NCI-H2227 (cell line): ENCODE results near the gene MCCC2.
"Not testable (repeated sequence)": the region's sequence is repeated elsewhere in the genome, so short reads cannot be mapped to it uniquely, and the experiment has no call there.

ENCODE experiments used
- DNase-seq: peaks from one replicate; lab custom pipeline; 2025; ENCODE audit not compliant: unreplicated experiment; lab: John Stamatoyannopoulos, UW

The MCCC2 gene

DNA sequence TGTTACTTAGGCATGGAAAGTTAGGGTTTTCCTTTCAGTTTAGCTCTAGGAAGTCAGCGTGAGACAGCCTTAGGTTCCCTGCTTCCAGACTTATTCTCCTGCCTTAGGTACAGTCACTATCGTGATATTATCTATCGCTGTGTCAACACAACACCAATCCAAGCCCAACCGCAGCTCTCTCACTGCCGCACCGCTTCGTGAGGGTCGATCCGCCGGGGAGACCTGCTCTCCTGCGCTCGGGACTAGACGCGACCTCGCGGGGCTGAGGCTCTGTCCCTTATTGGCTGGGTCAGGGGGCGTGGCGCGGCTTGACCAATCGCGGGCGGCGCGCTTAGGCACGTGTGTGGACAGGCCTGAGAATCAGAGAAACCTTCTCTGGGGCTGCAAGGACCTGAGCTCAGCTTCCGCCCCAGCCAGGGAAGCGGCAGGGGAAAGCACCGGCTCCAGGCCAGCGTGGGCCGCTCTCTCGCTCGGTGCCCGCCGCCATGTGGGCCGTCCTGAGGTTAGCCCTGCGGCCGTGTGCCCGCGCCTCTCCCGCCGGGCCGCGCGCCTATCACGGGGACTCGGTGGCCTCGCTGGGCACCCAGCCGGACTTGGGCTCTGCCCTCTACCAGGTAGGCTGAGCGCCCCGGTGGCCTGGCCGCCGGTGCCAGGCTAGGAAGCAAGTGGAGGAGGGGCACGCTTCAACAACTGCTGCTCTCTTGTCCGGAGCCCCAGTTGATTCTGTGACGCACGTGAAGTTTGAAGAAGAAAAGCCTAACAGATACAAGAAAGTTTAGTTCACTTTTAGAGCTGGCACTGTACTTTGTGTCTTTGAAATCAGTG, at the start of gene MCCC2:
MCCC2 (plus strand) TSS at position 400 of the 825 bp plus-strand sequence; CDS start at position 486, 86 bp downstream.
- peak; percentile 95 for DNase-seq

DNA sequence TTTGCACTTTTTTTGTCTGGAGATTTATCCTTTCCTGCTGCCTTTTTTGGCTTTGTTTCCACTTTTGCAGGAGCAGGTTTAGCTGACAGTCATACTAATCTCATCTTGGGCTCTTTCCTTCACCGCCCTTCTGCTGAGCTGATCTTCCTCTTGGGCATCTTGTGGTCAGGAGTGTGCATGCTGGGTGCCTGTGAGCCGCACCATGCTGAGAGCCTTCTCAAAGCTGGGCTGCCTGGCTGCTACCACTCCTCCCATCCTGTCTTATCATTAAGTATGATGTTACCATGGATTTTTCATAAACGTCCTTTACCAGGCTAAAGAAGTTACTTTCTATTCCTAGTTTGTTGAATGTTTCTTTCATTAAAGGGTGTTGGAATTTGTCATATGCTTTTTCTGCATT, 49.5 kb upstream of the MCCC2 start:
- DNase-seq: no peak

DNA sequence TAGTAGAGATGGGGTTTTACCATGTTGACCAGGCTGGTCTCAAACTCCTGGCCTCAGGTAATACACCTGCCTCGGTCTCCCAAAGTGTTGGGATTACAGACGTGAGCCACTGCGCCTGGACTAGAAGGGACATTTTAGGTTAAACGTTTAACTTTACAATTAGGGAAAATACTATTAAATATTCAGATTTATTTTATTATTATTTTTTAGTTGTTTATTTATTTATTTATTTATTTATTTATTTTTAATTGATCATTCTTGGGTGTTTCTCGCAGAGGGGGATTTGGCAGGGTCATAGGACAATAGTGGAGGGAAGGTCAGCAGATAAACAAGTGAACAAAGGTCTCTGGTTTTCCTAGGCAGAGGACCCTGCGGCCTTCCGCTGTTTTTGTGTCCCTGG, 36.3 kb upstream of the MCCC2 start:
- not testable (repeated sequence) for DNase-seq

DNA sequence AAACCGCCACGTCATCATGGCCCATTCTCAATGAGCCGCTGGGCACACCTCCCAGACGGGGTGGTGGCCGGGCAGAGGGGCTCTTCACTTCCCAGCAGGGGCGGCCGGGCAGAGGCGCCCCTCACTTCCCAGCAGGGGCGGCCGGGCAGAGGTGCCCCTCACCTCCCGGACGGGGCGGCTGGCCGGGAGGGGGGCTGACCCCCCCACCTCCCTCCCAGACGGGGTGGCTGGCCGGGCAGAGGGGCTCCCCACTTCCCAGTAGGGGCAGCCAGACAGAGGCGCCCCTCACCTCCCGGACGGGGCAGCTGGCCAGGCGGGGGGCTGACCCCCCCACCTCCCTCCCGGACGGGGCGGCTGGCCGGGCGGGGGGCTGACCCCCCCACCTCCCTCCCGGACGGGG, 35.6 kb upstream of the MCCC2 start:
- not testable (repeated sequence) for DNase-seq

DNA sequence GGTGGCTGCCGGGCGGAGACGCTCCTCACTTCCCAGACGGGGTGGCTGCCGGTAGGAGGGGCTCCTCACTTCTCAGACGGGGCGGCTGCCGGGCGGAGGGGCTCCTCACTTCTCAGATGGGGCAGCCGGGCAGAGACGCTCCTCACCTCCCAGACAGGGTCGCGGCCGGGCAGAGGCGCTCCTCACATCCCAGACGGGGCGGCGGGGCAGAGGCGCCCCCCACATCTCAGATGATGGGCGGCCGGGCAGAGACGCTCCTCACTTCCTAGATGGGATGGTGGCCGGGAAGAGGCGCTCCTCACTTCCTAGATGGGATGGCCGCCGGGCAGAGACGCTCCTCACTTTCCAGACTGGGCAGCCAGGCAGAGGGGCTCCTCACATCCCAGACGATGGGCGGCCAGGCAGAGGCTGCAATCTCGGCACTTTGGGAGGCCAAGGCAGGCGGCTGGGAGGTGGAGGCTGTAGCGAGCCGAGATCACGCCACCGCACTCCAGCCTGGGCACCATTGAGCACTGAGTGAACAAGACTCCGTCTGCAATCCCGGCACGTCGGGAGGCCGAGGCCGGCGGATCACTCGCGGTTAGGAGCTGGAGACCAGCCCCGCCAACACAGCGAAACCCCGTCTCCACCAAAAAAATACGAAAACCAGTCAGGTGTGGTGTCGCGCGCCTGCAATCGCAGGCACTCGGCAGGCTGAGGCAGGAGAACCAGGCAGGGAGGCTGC, 35.0 kb upstream of the MCCC2 start:
- DNase-seq: not testable (repeated sequence)

DNA sequence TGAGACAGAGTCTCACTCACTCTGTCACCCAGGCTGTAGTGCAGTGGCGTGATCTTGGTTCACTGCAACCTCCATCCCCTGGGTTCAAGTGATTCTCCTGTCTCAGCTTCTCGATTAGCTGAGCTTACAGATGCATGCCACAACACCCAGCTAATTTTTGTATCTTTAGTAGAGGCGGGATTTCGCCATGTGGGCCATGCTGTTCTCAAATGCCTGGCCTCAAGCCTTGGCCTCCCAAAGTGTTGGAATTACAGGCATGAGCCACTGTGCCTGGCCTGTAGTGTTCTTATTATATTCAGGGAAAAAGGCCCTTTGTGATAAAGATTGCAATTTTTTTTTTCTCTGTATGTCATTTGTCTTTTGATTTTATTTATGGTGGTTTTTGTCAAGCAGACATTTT, 24.0 kb upstream of the MCCC2 start:
- DNase-seq: no peak

DNA sequence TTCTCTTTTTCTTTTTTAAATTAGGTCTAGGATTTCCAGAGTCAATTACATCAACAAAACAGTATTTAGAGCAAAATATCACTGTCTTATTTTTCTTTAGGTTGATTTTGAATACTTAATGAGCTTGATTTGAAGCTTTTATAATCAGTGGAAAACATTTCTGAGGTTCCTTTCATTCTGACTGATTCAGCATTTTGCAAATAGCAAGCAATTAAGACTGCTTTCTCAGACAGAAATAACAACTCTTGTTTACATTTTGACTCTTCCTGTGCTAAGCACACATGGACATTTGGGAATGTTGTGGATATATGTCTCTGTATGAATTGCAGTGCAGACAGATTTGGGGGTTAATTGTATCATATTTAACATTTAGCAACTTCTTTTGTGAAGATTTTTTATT, 22.2 kb upstream of the MCCC2 start:
- DNase-seq: no peak

DNA sequence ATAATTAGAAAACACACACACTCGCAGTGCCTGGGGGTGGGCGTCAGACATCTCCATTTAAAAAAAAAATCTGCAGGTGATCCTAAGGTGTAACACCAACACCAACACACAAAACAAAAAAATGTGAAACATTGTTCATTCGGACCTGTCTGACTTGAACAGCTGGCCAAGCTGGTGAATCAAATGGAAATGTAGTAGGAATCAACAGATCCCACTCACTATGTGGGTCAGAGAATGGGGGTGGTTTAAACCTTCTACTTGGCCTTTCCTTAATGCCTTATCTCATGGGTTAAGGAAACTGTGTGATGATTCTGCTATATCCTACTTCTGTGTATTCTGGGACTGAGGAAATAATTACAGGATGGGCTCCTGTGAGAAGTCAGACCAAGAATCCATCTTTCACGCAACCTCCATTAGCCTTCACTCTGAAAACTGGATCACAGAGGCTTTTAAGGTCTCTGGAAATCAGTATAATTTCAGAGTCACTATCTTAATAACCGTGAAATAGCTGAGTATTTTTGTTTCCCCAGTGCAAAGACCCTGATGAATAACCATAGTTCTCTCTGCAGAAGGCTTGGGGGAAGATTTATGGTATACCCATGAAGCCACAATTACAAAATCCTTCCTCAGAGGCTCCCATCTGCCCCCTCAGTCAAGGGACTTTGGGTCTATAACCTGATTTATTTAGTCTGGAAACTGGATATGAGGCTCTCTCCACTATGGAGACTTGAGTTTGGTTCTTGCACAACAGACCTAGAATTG, 17.2 kb upstream of the MCCC2 start:
- no peak for DNase-seq

DNA sequence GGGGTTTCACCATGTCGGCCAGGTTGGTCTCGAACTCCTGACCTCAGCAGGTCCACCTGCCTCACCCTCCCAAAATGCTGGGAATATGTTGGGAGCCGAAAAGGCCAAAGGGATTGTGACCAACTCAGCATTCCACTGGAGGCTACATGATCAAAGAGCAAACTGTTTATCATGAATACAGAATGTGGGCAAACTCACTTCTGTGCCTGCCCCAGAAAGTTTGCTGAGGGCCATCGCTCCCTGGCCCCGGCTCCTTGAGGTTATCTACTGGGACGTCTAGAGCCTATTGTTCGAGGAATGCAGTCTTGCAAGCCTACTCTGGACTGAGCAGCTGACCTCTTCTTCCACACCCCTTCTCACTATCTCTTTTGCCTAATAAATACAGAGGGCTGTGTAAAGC, 15.3 kb upstream of the MCCC2 start:
- not testable (repeated sequence) for DNase-seq

DNA sequence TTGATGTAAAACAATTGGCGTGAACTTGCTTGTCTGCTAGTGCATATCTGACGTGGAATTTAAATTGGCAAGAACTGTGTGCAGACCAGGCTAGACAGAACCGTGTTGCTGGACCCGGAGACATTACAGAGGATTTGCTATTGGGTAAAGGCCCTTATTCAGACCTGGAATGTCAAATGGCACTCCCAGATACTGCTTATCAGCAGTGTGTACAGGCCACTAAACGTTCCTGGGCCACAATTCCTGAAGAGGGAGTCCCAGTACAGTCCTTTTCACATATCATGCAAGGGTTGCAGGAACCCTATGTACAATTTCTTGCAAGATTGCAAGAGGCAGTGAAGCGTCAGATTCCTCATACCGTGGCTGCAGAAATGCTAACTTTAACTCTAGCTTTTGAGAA, 13.5 kb upstream of the MCCC2 start:
- DNase-seq: no peak

DNA sequence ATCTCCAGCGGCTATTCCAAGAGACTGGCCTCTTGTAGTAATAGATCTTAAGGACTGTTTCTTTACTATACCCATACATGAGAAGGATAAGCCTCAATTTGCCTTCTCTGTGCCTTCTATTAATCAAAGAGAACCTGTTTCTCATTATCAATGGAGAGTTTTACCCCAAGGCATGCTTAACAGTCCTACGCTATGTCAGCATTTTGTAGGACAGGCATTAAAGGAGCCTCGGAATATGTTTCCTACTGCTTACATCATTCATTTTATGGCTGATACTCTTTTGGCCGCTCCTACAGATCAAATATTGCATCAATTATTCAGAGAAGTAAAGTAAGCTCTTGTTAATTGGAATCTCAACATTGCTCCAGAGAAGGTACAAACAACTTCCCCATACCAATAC, 11.6 kb upstream of the MCCC2 start:
- not testable (repeated sequence) for DNase-seq

DNA sequence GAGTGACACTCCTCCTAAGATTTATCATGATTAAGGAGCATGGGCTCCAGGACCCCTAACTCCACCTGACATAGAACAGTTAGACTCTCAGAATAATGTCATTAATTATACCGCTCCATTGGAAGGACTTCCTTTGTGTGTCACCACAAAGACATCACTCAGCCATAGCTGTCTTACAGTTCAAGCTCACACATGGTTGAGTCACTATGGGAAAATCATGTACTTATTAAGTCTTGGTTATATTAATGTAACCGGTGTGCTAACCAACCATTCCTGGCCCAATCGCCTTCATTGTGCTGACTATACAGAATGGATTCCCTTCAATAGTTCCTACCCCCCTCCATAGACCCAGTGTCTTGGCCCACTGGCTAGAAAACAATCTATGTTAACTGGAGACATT, 10.9 kb upstream of the MCCC2 start:
- DNase-seq: no peak

DNA sequence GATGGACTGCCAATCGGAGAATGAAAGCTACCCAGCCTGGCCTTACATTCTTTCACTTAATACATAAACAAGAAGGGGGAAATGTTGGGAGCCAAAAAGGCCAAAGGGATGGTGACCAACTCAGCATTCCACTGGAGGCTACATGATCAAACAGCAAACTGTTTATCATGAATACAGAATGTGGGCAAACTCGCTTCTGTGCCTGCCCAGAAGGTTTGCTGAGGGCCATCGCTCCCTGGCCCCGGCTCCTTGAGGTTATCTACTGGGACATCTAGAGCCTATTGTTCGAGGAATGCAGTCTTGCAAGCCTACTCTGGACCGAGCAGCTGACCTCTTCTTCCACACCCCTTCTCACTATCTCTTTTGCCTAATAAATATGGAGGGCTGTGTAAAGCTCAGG, 9.3 kb upstream of the MCCC2 start:
- DNase-seq: not testable (repeated sequence)

DNA sequence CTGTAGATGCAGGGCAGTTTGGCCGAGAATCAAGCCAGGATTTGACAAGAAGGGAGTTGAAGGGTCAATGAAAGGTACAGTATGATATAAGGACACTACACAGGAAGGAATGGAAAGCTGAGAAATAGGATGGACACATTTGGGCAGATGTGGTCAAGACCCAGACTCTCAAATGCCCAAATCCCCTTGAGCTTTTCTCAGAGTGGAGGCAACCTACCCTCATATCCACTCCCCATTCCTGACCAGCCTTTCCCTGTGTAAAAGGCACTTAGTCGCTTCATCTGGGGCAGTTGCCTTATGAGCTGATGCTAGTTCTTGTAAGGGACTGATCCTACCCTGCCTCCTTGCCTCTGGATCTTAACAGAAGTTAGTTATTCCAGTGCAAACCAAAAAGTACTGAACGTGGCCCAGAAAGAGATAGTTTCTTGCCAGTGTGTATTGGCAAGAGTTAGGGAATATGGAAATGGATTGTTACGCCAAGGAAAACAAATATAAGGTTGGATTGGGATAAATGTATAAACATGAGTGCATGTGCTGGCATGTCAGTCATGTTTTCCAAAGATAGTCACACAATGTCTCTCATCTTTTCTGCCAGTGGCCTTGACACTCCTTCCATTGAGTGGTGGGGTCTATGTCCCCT, 4.1 kb upstream of the MCCC2 start:
- DNase-seq: no peak

DNA sequence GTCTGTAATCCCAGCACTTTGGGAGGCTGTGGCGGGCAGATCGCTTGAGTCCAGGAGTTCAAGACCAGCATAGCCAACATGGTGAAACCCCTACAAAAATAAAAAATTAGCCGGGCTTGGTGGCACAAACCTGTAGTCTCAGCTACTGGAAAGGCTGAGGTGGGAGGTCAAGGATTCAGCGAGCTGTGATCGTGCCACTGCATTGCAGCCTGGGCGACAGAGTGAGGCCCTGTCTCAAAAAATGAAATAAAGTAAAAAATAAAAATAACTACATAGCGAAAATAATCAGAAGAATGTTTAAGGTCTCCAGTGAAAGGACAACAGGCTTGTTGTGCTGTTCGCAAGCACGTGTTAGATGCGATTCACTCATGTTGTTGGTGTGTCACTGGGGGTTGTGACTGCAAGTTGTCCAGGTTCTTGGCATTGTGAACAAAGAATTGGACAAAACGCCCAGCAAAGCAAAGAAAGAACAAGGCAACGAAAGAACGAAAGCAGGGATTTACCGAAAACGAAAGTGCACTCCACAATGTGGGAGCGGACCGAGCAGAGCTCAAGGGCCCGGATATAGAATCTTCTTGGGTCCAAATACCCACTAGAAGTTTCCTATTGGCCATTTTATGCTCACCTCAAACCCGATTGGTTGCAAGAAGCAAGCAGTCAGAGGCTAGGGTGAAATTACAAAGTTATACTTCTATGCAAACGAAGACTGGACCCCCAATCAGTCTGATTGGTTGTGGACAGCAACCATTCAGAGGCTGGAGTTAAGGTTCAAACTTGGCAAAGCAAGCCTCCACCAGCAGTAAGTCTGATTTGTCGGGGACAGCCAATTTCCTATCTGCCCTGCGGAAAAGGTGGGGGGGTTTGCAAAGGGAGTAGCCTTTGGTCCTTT, 844 bp upstream of the MCCC2 start:
- DNase-seq: peak; percentile 72

DNA sequence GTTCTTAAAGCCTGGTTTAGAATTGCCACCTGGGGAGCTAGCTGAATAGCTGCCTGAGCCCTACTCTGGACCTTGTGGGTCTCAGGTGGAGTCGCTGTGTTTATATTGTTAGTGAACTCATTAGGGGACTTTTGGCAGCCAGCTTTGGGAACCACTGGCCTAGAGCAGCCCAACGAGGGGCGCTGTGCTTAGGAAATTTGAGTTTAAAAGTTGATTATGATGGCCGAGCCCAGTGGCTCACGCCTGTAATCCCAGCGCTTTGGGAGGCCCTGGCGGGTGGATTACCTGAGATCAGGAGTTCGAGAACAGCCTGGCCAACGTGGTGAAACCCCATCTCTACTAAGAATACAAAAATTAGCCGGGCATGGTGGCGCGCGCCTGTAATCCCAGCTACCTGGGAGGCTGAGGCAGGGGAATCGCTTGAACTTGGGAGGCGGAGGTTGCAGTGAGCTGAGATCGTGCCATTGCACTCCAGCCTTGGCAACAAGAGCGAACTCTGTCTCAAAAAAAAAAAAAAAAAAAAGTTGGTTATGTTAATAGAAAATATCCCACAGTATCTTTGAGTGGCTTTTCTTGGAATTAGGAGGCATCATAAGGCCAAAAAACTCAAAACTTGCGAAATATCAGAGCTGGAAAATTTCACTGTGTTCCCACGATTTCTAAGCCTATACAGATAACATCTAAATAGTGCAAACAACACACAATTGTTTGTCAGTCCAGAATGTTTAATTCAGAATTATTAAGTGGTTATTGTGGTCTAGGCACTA, 809 bp downstream of the MCCC2 start:
- no peak for DNase-seq

DNA sequence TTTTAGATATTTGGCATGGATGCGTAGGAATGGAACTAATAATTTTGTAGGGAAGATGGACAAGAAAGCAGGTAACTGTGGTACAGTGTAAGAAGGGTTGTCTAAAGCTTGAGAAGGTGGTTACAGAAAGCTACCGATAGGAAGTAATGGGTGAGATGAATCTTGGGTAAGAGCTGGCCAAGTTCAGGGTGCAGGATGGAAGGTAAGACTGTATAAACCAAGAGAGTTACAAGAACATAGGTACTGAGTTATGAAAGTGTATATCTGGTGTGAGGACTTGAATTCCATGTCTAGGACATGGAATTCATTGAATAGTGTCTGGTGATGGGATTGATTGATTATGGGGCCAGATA, 1.4 kb downstream of the MCCC2 start:
- DNase-seq: no peak

DNA sequence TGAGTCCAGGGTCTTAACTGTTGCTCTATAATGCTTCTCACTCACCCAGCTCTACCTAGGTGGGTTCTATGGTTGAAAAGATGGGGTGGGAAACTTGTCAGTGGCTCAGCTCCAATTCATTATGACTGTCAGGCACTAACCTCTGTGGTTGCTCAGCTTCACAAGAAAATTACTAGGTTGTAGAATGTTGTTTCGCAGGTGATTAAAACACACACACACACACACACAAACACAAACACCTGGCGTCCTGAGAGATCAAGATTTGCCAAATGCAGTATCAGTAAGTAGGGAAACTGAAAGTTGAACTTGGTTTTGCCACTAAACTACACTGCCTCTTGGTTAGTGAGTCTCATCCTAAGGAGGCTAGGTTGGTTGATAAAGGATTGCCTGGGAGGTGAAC, 2.8 kb downstream of the MCCC2 start:
- peak; percentile 29 for DNase-seq

DNA sequence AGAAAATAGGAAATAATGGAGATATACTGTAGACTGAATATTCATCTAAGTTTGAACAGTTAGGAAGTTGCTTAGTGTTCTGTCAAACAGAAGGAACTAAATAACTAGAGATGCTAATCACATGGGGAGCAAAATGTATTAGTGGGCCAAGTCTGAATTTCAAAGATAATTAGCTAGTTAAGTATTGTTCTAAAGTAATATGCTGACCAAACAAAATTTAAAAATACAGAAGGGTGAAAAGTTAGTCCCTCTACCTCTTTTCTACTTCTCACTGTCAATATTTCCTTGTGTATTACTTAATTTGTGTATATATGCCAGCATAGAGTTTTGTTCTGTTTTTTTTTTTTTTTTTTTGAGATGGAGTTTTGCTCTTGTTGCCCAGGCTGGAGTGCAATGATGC, 4.0 kb downstream of the MCCC2 start:
- DNase-seq: no peak

DNA sequence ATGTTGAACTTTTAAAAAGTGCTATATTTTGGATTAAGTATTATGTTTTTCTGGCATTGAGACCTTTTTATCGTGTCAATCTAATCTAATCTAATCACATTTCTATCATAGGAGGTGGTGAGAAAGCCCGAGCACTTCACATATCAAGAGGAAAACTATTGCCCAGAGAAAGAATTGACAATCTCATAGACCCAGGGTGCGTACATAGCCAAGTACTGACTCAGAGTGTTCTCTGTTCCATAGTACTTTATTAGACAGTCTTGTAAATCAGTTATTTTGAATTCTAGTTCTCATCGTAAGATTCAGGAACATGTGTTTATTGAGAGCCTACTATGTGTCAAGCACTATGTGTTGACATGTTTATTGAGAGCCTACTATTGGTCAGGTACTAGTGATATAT, 9.0 kb downstream of the MCCC2 start:
- DNase-seq: no peak
